Right atrium auricular region (tissue), 2 donors: ENCODE data around the gene WIPF1. TPM values are rescaled to one million over a fixed set of nuclear protein-coding genes. Genes with fewer than 3 reads are reported as not detected.

Experiments
- DNase-seq: peaks from one replicate; pipeline ENCODE4 v3.0.0-alpha.2; 2019; ENCODE audit warnings: low spot score
- H3K27ac ChIP-seq, 2 donors: fragments of 200-600 bp; sonication (generic); 1 replicate in 1 of 2; 2 replicates in 1 of 2; pipeline ENCODE4 v1.5.1; 2016 to 2019
- H3K27me3 ChIP-seq, 2 donors: fragments of 200-600 bp; sonication (generic); one replicate each; pipeline versions ENCODE4 v1.5.1 to v1.6.0; 2017 to 2019
- H3K36me3 ChIP-seq: fragments of 200-600 bp; sonication (generic); one replicate; pipeline ENCODE4 v1.5.1; 2016
- H3K4me1 ChIP-seq, 2 donors: fragments of 200-600 bp; sonication (generic); one replicate each; pipeline versions ENCODE4 v1.5.1 to v1.6.0; 2017 to 2019
- H3K4me3 ChIP-seq, 2 donors: fragments of 200-600 bp; sonication (generic); 1 replicate in 1 of 2; 2 replicates in 1 of 2; pipeline ENCODE4 v1.5.1; 2017 to 2019; ENCODE audit warnings: mild to moderate bottlenecking in 1 of 2, moderate library complexity in 1 of 2
- H3K9me3 ChIP-seq, 2 donors: fragments of 200-600 bp; sonication (generic); one replicate each; pipeline ENCODE4 v1.5.1; 2019
- CTCF ChIP-seq, 2 donors: fragments of 200-600 bp; sonication (generic); IDR thresholded peaks; one replicate each; pipeline ENCODE4 v1.5.1; 2019; ENCODE audit warnings: antibody characterized with exemption in 2 of 2
- total RNA-seq, 2 donors: library from RNA; depleted of rRNA; stranded (reverse); fragments of >200 nt; gene quantifications; one replicate each; pipeline ENCODE4 v1.1.0, GENCODE V29; 2016

Gene WIPF1
- total RNA-seq, 2 donors from 2014 or later, result 12.3 to 17.5 TPM

- no peaks in the 10 kb centered on the region for H3K27me3 ChIP-seq
- no peak for TF ChIP-seq CTCF (IDR thresholded peaks at IDR 0.05)
- no peak for DNase-seq
- no peaks in the 10 kb centered on the region for H3K9me3 ChIP-seq
- peaks cover 7% of the 10 kb centered on the region for H3K36me3 ChIP-seq
- H3K27ac ChIP-seq, result peak overlapping the region in 1 of 2 donors; percentile 3
- no peak overlapping the region for H3K4me3 ChIP-seq
- peaks cover 0 to 18% of the 10 kb centered on the region in 2 donors for H3K4me1 ChIP-seq
Observed at GRCh38 chr2:174586418-174587295, 10.9 kb downstream of the WIPF1 start.

GRCh38 chr2:174585657-174586252 is 11.8 kb downstream of the WIPF1 start:
- Histone ChIP-seq H3K4me3 (no peak overlapping the region), H3K4me1 (peaks cover 0 to 18% of the 10 kb centered on the region in 2 donors), H3K36me3 (peaks cover 7% of the 10 kb centered on the region), H3K9me3 (no peaks in the 10 kb centered on the region), H3K27me3 (no peaks in the 10 kb centered on the region), H3K27ac (no peak overlapping the region)
- no peak for TF ChIP-seq CTCF (IDR thresholded peaks at IDR 0.05)
- DNase-seq, result no peak

- TF ChIP-seq CTCF (IDR thresholded peaks at IDR 0.05), result no peak
- DNase-seq, result no peak
- peaks cover 0 to 17% of the 10 kb centered on the region in 2 donors for H3K4me1 ChIP-seq
- H3K9me3 ChIP-seq, result no peaks in the 10 kb centered on the region
- no peaks in the 10 kb centered on the region for H3K27me3 ChIP-seq
- no peak overlapping the region for H3K27ac ChIP-seq
- peaks cover 11% of the 10 kb centered on the region for H3K36me3 ChIP-seq
- no peak overlapping the region for H3K4me3 ChIP-seq
Observed at GRCh38 chr2:174585146-174585545, 12.5 kb downstream of the WIPF1 start.

- H3K36me3 ChIP-seq, result peaks cover 32% of the 10 kb centered on the region
- no peak for TF ChIP-seq CTCF (IDR thresholded peaks at IDR 0.05)
- H3K27me3 ChIP-seq, result no peaks in the 10 kb centered on the region
- H3K4me1 ChIP-seq, result no peaks in the 10 kb centered on the region
- no peak overlapping the region for H3K4me3 ChIP-seq
- H3K9me3 ChIP-seq, result no peaks in the 10 kb centered on the region
- DNase-seq, result no peak
- peak overlapping the region in 1 of 2 donors; percentile 42 for H3K27ac ChIP-seq
Observed at GRCh38 chr2:174581491-174581890, 16.1 kb downstream of the WIPF1 start.

- peak overlapping the region in 1 of 2 donors; percentile 46 for H3K27ac ChIP-seq
- H3K4me3 ChIP-seq, result no peak overlapping the region
- H3K36me3 ChIP-seq, result peaks cover 32% of the 10 kb centered on the region
- DNase-seq, result no peak
- no peaks in the 10 kb centered on the region for H3K4me1 ChIP-seq
- TF ChIP-seq CTCF (IDR thresholded peaks at IDR 0.05), result no peak
- no peaks in the 10 kb centered on the region for H3K9me3 ChIP-seq
- H3K27me3 ChIP-seq, result no peaks in the 10 kb centered on the region
Observed at GRCh38 chr2:174580951-174581350, 16.7 kb downstream of the WIPF1 start.
